ENCODE measurements around the gene RNF180. TPM values are rescaled to one million over a fixed set of nuclear protein-coding genes. Genes with fewer than 3 reads are reported as not detected.

The RNF180 gene
- total RNA-seq, 1 experiment from 2014 or later = 5.4 TPM

DNA sequence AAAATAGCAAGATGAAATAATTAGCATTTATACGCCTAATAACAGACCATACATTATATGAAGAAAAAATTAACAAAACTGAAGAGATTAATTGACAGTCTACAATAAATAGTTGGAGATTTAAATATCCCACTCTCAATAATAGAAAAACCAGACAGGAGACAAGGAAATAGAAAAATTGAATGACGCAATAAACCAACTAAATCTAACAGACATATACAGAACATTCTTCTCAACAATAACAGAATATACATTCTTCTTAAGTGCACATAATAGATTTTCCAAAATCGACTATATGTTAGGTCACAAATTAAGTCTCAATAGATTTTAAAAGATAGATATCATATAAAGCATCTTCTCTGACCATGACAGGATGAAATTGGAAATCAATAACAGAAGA, 25.6 kb upstream of the RNF180 start:
- H3K27me3 ChIP-seq (ENCODE audit: low read length) = no peaks in the 10 kb centered on the region
- DNase-seq = no peak
- H2AFZ ChIP-seq (ENCODE audit: low read length) = no peak overlapping the region
- no peak overlapping the region for H3K27ac ChIP-seq (ENCODE audit: low read length)
- H3K4me2 ChIP-seq (ENCODE audit: low read length) = no peak overlapping the region
- no peaks in the 10 kb centered on the region for H3K79me2 ChIP-seq (ENCODE audit: low read length)
- TF ChIP-seq, protein P1, sequence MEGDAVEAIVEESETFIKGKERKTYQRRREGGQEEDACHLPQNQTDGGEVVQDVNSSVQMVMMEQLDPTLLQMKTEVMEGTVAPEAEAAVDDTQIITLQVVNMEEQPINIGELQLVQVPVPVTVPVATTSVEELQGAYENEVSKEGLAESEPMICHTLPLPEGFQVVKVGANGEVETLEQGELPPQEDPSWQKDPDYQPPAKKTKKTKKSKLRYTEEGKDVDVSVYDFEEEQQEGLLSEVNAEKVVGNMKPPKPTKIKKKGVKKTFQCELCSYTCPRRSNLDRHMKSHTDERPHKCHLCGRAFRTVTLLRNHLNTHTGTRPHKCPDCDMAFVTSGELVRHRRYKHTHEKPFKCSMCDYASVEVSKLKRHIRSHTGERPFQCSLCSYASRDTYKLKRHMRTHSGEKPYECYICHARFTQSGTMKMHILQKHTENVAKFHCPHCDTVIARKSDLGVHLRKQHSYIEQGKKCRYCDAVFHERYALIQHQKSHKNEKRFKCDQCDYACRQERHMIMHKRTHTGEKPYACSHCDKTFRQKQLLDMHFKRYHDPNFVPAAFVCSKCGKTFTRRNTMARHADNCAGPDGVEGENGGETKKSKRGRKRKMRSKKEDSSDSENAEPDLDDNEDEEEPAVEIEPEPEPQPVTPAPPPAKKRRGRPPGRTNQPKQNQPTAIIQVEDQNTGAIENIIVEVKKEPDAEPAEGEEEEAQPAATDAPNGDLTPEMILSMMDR (conservative IDR thresholded peaks at IDR 0.05; ENCODE audit: low read depth, low read length) = no peak
- TF ChIP-seq EZH2phosphoT487 (IDR thresholded peaks at IDR 0.05; ENCODE audit: borderline replicate concordance, low read length) (no peak), EZH2 (IDR thresholded peaks at IDR 0.05; ENCODE audit: low read length, unreplicated experiment) (no peak)
- intact Hi-C loops (cut with micrococcal nuclease) = no loop called here
- H3K9me2 ChIP-seq (replicated peaks; ENCODE audit: low read length) = no peaks in the 10 kb centered on the region
- H3K9ac ChIP-seq (ENCODE audit: low read length) = no peak overlapping the region
- no peak for ATAC-seq
- H3K9me3 ChIP-seq (ENCODE audit: low read length) = no peaks in the 10 kb centered on the region
- ChIA-PET POLR2A (ENCODE audit: unreplicated experiment) (interaction anchor here (0.6 kb wide), 1 partner anchor 14 kb away, joined by 4 read pairs; no protein-coding TSS in a partner anchor), CTCF (no interaction called here)
- H3K4me3 ChIP-seq (ENCODE audit: low read length) = no peak overlapping the region
- no peaks in the 10 kb centered on the region for H3F3A ChIP-seq (ENCODE audit: low read length, unreplicated experiment)
- H3K36me3 ChIP-seq (ENCODE audit: low read depth, low read length) = no peaks in the 10 kb centered on the region
- H4K20me1 ChIP-seq (ENCODE audit: low read length) = no peaks in the 10 kb centered on the region
- no TSS peak for BruUV-seq (replicated peaks)
- peaks cover 12% of the 10 kb centered on the region for H3K4me1 ChIP-seq (ENCODE audit: insufficient read depth, low read length)

DNA sequence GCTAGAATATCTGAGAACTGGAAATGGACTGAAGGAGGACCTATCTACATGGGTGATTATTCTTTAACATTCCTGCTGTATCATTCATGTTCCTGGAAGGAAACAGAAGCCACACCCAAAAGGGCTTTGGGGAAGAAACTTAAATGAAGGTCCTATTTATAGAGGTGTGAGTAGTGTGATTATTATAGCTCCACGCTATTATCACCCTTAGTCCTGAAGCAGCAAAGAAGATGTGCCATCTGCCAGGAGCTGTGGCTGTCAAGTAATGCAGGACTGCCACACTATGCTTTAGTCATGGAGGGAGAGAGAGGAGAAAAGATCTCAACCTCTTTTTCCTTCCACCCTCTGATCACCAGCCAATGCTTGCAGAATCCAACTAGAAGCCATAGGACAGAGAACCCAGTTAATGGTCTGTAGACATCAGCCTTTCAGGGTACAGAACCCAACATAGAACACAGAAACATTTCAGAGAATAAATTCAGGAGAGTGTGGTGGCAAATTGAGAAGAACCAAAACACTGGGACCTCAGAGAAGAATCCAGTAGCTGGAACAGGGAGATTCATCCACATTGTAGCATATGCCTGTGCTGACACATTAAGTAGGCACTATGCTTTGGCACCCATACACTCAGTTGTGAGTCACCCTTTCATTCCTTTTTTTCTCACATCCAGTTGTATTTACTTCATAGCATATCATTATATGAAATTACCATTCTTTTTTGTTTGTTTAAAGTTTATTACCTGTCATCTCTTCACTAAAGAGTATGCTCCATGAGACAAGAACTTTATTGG, 21.0 kb upstream of the RNF180 start:
- no peaks in the 10 kb centered on the region for H4K20me1 ChIP-seq (ENCODE audit: low read length)
- no peak overlapping the region for H3K9ac ChIP-seq (ENCODE audit: low read length)
- no peaks in the 10 kb centered on the region for H3F3A ChIP-seq (ENCODE audit: low read length, unreplicated experiment)
- intact Hi-C loops (cut with micrococcal nuclease) = loop anchor here (1.0 to 5.0 kb wide), 2 partner anchors 70 to 468 kb away; no protein-coding TSS in a partner anchor
- ChIA-PET POLR2A (ENCODE audit: unreplicated experiment) (interaction anchor here (0.7 kb wide), 1 partner anchor 72 kb away, joined by 3 read pairs; no protein-coding TSS in a partner anchor), CTCF (interaction anchor here (1.0 kb wide), 1 partner anchor 45 kb away, joined by 3 read pairs; no protein-coding TSS in a partner anchor)
- ATAC-seq (peak; percentile 87), DNase-seq (peak; percentile 72)
- H3K4me2 ChIP-seq (ENCODE audit: low read length) = 0 out of 2 replicates have a peak overlapping the region, but pooled peaks have one; percentile 3
- H3K27me3 ChIP-seq (ENCODE audit: low read length) = no peaks in the 10 kb centered on the region
- no peaks in the 10 kb centered on the region for H3K9me3 ChIP-seq (ENCODE audit: low read length)
- H3K4me3 ChIP-seq (ENCODE audit: low read length) = no peak overlapping the region
- no peak for TF ChIP-seq EZH2phosphoT487 (IDR thresholded peaks at IDR 0.05; ENCODE audit: borderline replicate concordance, low read length)
- TF ChIP-seq, protein P1 (conservative IDR thresholded peaks at IDR 0.05; ENCODE audit: low read depth, low read length) = no peak
- no peak for TF ChIP-seq EZH2 (IDR thresholded peaks at IDR 0.05; ENCODE audit: low read length, unreplicated experiment)
- peaks cover 18% of the 10 kb centered on the region for H3K4me1 ChIP-seq (ENCODE audit: insufficient read depth, low read length)
- no peak overlapping the region for H3K27ac ChIP-seq (ENCODE audit: low read length)
- no peaks in the 10 kb centered on the region for H3K9me2 ChIP-seq (replicated peaks; ENCODE audit: low read length)
- H3K36me3 ChIP-seq (ENCODE audit: low read depth, low read length) = no peaks in the 10 kb centered on the region
- no peaks in the 10 kb centered on the region for H3K79me2 ChIP-seq (ENCODE audit: low read length)
- H2AFZ ChIP-seq (ENCODE audit: low read length) = no peak overlapping the region
- no TSS peak for BruUV-seq (replicated peaks)

All from PC-3 (cell line).